CD14-positive monocyte (primary cell): ENCODE measurements around the gene TECTB. TPM values are rescaled to one million over a fixed set of nuclear protein-coding genes. Genes with fewer than 3 reads are reported as not detected.

Experiments
- DNase-seq, 3 donors: peaks; one replicate each; pipeline ENCODE4 v3.0.0-alpha.2; 2011 to 2022
- H2AFZ ChIP-seq: 2 replicates; pipeline ENCODE4 v1.6.0; 2012; ENCODE audit warnings: mild to moderate bottlenecking, low read depth, low read length, inconsistent platforms; ENCODE audit not compliant: insufficient read depth, poor library complexity, severe bottlenecking
- H3K27ac ChIP-seq, 2 donors: 1 replicate in 1 of 2; 2 replicates in 1 of 2; pipeline ENCODE4 v1.5.1; 2012 to 2013; ENCODE audit warnings: low read length in 2 of 2, control low read depth in 1 of 2, inconsistent platforms in 1 of 2, low read depth in 1 of 2, mild to moderate bottlenecking in 1 of 2
- H3K27me3 ChIP-seq, 2 donors: one replicate each; pipeline versions ENCODE4 v1.6.0 to v1.6.1; 2011 to 2013; ENCODE audit warnings: low read length in 2 of 2; ENCODE audit not compliant: control insufficient read depth in 2 of 2, insufficient read depth in 2 of 2
- H3K36me3 ChIP-seq, 2 donors: replicated peaks in 1 of 2; 1 replicate in 1 of 2; 2 replicates in 1 of 2; pipeline versions ENCODE4 v1.5.1 to v1.6.1; 2012 to 2013; ENCODE audit warnings: low read length in 2 of 2, control low read depth in 1 of 2, inconsistent platforms in 1 of 2, mild to moderate bottlenecking in 1 of 2; ENCODE audit not compliant: insufficient read depth in 2 of 2, control insufficient read depth in 1 of 2
- H3K4me1 ChIP-seq, 2 donors: 1 replicate in 1 of 2; 2 replicates in 1 of 2; pipeline versions ENCODE4 v1.5.1 to v1.6.1; 2012 to 2013; ENCODE audit warnings: low read length in 2 of 2, control low read depth in 1 of 2, inconsistent platforms in 1 of 2, mild to moderate bottlenecking in 1 of 2, moderate library complexity in 1 of 2; ENCODE audit not compliant: insufficient read depth in 2 of 2, control insufficient read depth in 1 of 2
- H3K4me2 ChIP-seq: replicated peaks from 2 replicates; pipeline ENCODE3; 2012; ENCODE audit warnings: low read length, moderate library complexity, mild to moderate bottlenecking; ENCODE audit not compliant: poor library complexity, severe bottlenecking; ENCODE audit errors: extremely low read depth
- H3K4me3 ChIP-seq, 3 experiments: fragments of 200-600 bp in 1 of 3; sonication (generic) in 1 of 3; replicated peaks in 1 of 3; 1 replicate in 2 of 3; 2 replicates in 1 of 3; pipeline ENCODE4 v1.5.1; 2011 to 2013; ENCODE audit warnings: low read length in 3 of 3, mild to moderate bottlenecking in 3 of 3, control low read depth in 2 of 3, low read depth in 2 of 3, inconsistent platforms in 1 of 3, moderate library complexity in 1 of 3
- H3K79me2 ChIP-seq: 2 replicates; pipeline ENCODE4 v1.6.0; 2012; ENCODE audit warnings: mild to moderate bottlenecking, control low read depth, inconsistent platforms, low read length, moderate library complexity; ENCODE audit not compliant: insufficient read depth
- H3K9ac ChIP-seq: 2 replicates; pipeline ENCODE4 v1.6.0; 2017; ENCODE audit warnings: low read length, mild to moderate bottlenecking; ENCODE audit not compliant: insufficient read depth, poor library complexity, severe bottlenecking
- H3K9me3 ChIP-seq, 2 donors: replicated peaks in 1 of 2; 1 replicate in 1 of 2; 2 replicates in 1 of 2; pipeline versions ENCODE4 v1.5.1 to v1.6.1; 2012 to 2013; ENCODE audit warnings: low read length in 2 of 2, control low read depth in 1 of 2; ENCODE audit not compliant: control insufficient read depth in 1 of 2, insufficient read depth in 1 of 2
- H4K20me1 ChIP-seq: 2 replicates; pipeline ENCODE4 v1.6.0; 2012; ENCODE audit warnings: mild to moderate bottlenecking, low read length, control low read depth, moderate library complexity; ENCODE audit not compliant: insufficient read depth
- H3K27ac Mint-ChIP-seq, 7 donors: one replicate each; pipeline ENCODE4 v1.8.0; 2020; ENCODE audit warnings: mild to moderate bottlenecking in 7 of 7, mixed read lengths in 7 of 7, moderate library complexity in 6 of 7, inconsistent platforms in 2 of 7
- H3K27me3 Mint-ChIP-seq, 3 donors: one replicate each; pipeline ENCODE4 v1.8.0; 2021 to 2022; ENCODE audit warnings: low read depth in 3 of 3, mild to moderate bottlenecking in 3 of 3, mixed read lengths in 3 of 3, moderate library complexity in 3 of 3, inconsistent platforms in 1 of 3
- H3K36me3 Mint-ChIP-seq, 2 donors: one replicate each; pipeline ENCODE4 v1.8.0; 2020; ENCODE audit warnings: mixed read lengths in 2 of 2, inconsistent platforms in 1 of 2, mild to moderate bottlenecking in 1 of 2
- H3K4me1 Mint-ChIP-seq: one replicate; pipeline ENCODE4 v1.8.0; 2020; ENCODE audit warnings: mild to moderate bottlenecking, mixed read lengths
- H3K4me3 Mint-ChIP-seq, 2 donors: one replicate each; pipeline ENCODE4 v1.8.0; 2020; ENCODE audit warnings: mild to moderate bottlenecking in 2 of 2, mixed read lengths in 2 of 2, moderate library complexity in 1 of 2
- H3K9me3 Mint-ChIP-seq, 7 donors: one replicate each; pipeline ENCODE4 v1.8.0; 2020 to 2022; ENCODE audit warnings: mixed read lengths in 7 of 7, mild to moderate bottlenecking in 6 of 7, moderate library complexity in 6 of 7, inconsistent platforms in 2 of 7
- CTCF ChIP-seq: fragments of 200-600 bp; IDR thresholded peaks from one replicate; pipeline ENCODE4 v1.8.0; 2022; ENCODE audit warnings: antibody characterized with exemption, mild to moderate bottlenecking
- WGBS: methylation state at CpG from one replicate; pipeline ENCODE4 v1.1.5; 2013; ENCODE audit warnings: missing lambda C conversion rate; ENCODE audit not compliant: insufficient coverage; 5-methylcytosine and 5-hydroxymethylcytosine counted together
- intact Hi-C, 2 donors: fragments of 100-400 bp; cut with micrococcal nuclease; formaldehyde crosslinking; loops; one replicate each; pipeline versions ENCODE4 v1.15.0 to v1.15.1; 2023
- polyA plus RNA-seq, 3 donors: library from polyadenylated mRNA; depleted of rRNA in 1 of 3; unstranded in 2 of 3; stranded (reverse) in 1 of 3; fragments of 300-500 nt in 2 of 3; fragments of >200 nt in 1 of 3; fragmentation: Illumina TruSeq in 2 of 3; gene quantifications; 1 replicate in 2 of 3; 2 replicates in 1 of 3; pipeline ENCODE4 v1.2.3, GENCODE V29; 2012 to 2021

The TECTB gene
- polyA plus RNA-seq, 3 donors = not detected

GRCh38 chr10:112288486-112288885, 5.3 kb downstream of the TECTB start:
- Histone ChIP-seq H4K20me1 (no peaks in the 10 kb centered on the region), H3K9ac (no peak overlapping the region), H3K27me3 (peaks cover 0 to 13% of the 10 kb centered on the region in 2 donors), H3K4me2 (no peak overlapping the region), H3K4me3 (no peak overlapping the region), H3K79me2 (no peaks in the 10 kb centered on the region), H3K27ac (no peak overlapping the region), H2AFZ (no peak overlapping the region), H3K9me3 (no peaks in the 10 kb centered on the region), H3K36me3 (no peaks in the 10 kb centered on the region), H3K4me1 (no peaks in the 10 kb centered on the region)
- Mint-ChIP-seq H3K4me3 (no peak overlapping the region), H3K4me1 (no peaks in the 10 kb centered on the region), H3K27me3 (peaks cover 3 to 21% (median 12%) of the 10 kb centered on the region in 3 donors), H3K9me3 (no peaks in the 10 kb centered on the region), H3K36me3 (no peaks in the 10 kb centered on the region), H3K27ac (no peak overlapping the region)
- no peak for TF ChIP-seq CTCF
- no peak for DNase-seq
- intact Hi-C loops = no loop called here
- 40% methylated on average over 1 of the region's 3 CpGs for WGBS

- no peak overlapping the region for H3K27ac Mint-ChIP-seq
- H3K36me3 ChIP-seq = no peaks in the 10 kb centered on the region
Observed at GRCh38 chr10:112289373-112290053, 6.3 kb downstream of the TECTB start.

More at GRCh38 chr10:112289373-112290053, 6.3 kb downstream of the TECTB start:
- H3K9ac ChIP-seq = no peak overlapping the region
- no peak for TF ChIP-seq CTCF
- no peak overlapping the region for H3K4me2 ChIP-seq
- H3K9me3 ChIP-seq = no peaks in the 10 kb centered on the region
- peaks cover 0 to 10% of the 10 kb centered on the region in 2 donors for H3K27me3 ChIP-seq
- Mint-ChIP-seq H3K9me3 (no peaks in the 10 kb centered on the region), H3K4me1 (no peaks in the 10 kb centered on the region), H3K4me3 (no peak overlapping the region), H3K36me3 (no peaks in the 10 kb centered on the region), H3K27me3 (peaks cover 6 to 21% (median 12%) of the 10 kb centered on the region in 3 donors)
- no peaks in the 10 kb centered on the region for H3K79me2 ChIP-seq
- no peaks in the 10 kb centered on the region for H3K4me1 ChIP-seq
- no peak for DNase-seq
- H2AFZ ChIP-seq = no peak overlapping the region
- WGBS = 89% methylated on average over 5 of the region's 7 CpGs
- H3K27ac ChIP-seq = no peak overlapping the region
- intact Hi-C loops = no loop called here
- no peaks in the 10 kb centered on the region for H4K20me1 ChIP-seq
- H3K4me3 ChIP-seq = no peak overlapping the region
